GM15510 (cell line): ENCODE data around the gene COL15A1.

ENCODE experiments used
- POLR2A ChIP-seq: IDR thresholded peaks from 3 replicates; pipeline ENCODE4 v1.6.1; 2011; ENCODE audit warnings: borderline replicate concordance; ENCODE audit not compliant: insufficient read length; ENCODE audit errors: extremely low read depth

The COL15A1 gene

DNA sequence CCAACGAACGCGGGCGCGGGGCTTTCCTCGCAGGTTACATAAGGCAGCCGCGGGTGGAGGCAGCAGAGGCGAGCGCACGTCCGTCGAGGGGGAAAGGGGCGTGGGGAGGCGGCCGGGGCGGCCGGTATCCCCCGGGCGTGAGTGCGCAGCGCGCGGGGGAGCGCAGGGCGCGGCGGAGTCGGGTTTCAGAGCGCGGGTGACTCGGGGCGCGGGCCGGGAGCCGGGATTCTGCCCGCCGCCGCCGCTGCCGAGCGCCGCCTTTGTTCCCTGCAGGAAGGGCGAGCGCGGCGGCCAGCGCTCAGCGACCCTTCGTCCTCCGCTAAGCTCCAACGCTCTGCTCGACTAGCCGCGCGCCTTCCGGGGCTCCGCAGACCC lies at the start of gene COL15A1:
COL15A1 (plus strand) TSS at position 226 of the 375 bp plus-strand sequence. CDS start 155 bp downstream, outside the sequence.
- TF ChIP-seq POLR2A, result no peak

DNA sequence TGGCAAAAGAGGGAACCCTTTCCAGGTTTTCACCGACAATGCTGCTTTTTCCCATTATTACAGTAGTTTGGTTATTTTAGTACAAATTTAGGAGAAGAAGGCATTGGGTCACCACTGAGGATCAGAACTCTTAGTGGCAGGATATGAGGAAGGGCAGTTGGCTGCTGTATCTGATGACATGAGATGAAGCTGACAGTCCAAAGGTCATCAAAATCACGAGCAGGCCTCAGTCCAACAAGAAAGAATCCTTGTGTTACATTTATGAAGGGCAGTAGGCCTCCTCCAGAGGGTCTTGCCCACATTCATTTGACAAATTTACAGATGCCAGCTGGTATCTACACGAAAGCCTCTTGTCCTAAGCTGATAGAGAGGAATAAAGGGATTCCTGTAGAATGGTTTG lies 49.5 kb upstream of the COL15A1 start:
- TF ChIP-seq POLR2A, result no peak

DNA sequence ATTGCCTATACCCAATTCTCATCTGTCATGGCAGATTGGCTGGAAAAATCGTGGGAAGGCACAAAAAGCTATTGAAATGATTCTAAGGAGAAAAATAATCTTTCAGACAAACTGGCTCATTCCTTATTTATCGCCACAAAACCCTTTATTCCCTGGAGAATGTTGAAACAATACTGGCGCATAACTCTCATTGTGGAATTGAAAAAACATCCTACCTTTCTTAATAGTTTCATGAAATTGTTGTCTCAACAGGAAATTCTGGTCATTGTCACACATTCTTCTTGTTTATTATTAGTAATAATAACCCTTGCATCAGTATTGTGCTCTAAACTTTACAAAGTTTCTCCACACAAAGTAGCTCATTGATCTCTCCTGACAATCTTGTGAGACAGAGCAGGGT lies 48.9 kb upstream of the COL15A1 start:
- no peak for TF ChIP-seq POLR2A

DNA sequence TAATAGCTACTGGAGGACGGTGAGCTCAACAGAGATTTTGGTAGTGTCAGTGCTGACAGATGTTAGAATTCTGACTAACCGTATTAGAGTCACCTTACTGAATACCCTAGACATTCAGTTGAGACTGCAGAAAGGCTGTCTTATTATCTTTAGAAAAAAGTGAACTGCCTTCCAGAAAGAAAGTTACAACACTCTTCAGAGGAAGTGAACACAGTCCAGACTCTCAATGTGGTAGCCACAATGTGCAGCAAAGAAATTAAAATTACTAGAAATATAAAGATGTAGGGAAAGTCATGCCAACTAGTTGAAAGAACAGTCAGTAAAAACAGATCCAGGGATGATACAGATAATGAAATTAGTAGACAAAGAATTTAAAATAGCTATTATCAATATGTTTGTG lies 47.1 kb upstream of the COL15A1 start:
- no peak for TF ChIP-seq POLR2A

DNA sequence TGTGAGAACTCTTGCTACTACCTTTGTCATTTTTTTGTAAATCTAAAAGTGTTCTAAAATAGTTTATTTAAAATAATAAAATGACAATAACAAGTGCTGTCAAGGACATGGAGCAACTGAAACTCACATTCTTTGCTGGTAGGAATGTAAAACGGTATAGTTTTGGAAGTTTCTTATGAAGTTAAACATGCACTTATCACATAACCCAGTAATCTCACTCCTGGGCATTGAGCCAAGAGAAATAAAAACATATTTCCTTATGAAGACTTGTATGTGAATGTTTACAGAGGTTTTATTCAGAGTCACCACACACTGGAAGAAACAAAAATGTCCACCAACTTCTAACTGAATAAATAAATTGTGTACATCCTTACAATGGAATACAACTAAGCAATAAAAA lies 46.0 kb upstream of the COL15A1 start:
- TF ChIP-seq POLR2A, result no peak

DNA sequence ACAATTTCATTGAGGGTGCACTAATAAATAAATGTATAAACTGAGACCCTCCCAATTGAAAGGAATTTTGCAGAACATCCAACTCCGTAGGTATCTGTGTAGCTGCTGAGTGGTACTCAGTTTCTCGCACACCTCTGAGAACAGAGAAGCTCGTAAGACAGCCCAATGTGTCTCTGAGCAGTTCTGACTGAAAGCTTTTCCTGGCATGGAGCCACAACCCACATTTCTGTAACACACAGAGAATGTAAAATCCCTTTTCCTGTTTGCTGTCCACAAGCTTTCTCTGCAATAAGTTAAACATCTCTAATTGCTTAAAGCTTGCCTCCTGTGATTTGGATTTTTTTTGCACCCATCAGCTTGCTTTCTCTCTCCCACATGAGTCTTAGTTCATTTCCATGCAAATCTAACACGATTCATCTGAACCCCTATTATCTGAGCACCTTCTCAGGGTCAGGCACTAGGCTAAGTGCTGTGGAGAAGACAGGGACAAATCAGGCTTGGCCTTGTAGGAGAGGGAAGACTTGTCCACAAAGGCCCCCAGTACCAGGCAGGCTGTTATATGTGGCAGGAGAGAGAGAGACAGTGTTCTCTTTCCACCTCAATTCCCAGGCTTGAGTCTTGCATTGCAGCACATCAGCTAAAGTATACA lies 44.2 kb upstream of the COL15A1 start:
- no peak for TF ChIP-seq POLR2A

DNA sequence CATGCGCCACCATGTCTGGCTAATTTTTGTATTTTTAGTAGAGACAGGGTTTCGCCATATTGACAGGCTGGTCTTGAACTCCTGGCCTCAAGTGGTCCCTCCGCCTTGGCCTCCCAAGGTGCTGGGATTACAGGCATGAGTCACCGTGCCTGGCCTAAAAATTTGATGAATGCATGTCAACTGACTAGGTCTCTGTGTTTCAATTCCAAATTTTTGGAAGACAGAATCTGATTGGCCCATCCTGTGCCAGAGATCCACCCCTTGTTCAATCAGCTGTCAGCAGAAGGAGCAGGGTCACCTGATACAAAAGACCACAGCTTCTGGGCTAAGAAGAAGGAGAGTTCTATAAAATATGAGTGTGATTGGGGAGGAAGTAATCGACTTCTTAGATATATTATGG lies 43.5 kb upstream of the COL15A1 start:
- no peak for TF ChIP-seq POLR2A

DNA sequence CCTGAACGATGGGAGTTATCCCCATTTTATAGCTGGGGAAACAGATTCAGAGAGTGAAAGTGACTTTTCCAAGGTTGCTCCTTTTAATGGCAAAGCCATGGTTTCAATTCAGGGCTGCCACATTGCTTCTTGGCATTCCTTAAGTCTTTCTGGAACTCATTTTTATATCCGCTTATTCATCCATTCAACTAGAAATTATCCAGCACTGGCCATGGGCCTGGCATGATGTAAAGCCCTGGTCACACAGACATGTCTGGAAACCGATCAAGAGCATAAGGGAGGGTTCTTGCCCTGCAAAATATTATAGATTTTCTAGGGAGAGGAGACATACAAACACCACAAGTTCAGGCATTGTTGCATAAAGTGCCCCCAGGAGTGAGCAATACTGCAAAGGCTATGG lies 43.0 kb upstream of the COL15A1 start:
- no peak for TF ChIP-seq POLR2A

DNA sequence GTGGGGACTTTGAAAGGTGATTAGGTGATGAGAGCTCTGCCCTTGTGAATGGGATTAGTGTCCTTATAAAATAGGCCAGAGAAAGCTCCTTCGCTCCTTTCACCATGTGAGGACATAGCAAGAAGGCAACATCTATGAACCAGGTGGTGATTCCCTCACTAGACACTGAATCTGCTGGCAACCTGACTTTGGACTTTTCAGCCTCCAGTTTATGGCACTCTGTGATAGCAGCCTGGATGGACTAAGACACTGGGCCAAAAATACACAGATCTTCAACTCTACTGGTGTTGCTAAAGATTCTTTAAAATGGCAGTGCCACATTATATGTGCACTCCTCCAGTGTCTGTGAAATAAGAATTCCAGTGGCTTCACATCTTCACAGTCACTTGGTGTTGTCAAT lies 41.2 kb upstream of the COL15A1 start:
- TF ChIP-seq POLR2A, result no peak

DNA sequence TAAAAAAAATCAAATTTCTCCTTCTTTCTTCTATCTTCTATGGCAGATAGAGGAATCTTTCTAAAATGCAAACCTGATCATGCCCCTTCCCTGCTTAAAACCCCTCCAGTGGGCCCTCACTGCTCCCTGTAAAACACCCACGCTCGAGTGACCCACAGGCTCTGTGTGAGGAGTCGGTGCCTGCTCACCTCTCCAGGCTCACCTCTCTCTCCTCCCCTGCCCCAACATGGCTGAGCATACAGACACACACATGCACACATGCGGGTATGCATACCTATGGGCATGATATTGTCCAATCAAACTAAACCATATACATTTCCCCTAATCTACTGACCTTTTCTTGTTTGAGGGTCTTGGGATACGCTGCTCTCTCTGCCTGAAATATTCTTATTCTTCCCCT lies 40.8 kb upstream of the COL15A1 start:
- no peak for TF ChIP-seq POLR2A

DNA sequence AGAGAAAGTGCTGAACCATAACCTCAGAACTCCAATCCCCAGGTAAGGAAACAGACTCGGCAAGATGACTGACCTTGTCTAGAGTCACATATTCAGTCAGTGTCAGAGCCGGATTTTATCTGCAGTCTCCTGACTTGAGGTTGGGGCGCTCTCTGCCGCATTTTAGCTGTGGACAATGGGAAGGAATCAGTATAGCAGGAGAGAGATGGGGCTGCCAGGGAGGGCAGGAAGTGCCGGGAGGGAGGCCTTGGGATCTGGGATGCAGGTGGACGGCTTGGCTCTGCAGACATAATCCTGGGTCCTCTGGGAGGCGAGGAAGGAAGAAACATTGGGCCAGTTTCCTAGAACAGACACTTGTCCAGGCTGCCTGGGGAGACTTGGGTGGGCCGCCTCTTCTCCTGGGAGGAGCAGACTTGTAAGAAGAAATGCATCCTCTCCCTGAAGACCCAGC lies 39.7 kb upstream of the COL15A1 start:
- TF ChIP-seq POLR2A, result no peak

DNA sequence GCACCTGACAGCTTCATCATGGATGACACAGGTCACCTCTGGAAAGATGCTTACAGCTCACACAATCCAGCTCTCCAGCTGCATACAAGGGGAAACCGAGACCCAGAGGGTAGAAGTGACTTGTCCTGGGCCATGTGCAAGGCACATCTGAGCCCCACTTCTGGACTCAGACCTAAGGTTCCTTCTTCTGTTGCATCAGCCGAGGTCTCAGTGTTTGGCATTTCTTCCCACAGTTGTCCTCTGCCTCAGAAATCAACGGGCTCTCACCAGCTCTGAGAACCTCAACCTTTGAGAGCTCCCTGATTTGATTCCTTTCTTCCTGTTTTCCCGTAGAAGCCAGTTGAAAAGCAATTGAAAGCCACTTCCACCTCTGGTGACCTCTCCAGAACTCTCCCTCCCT lies 38.7 kb upstream of the COL15A1 start:
- no peak for TF ChIP-seq POLR2A

DNA sequence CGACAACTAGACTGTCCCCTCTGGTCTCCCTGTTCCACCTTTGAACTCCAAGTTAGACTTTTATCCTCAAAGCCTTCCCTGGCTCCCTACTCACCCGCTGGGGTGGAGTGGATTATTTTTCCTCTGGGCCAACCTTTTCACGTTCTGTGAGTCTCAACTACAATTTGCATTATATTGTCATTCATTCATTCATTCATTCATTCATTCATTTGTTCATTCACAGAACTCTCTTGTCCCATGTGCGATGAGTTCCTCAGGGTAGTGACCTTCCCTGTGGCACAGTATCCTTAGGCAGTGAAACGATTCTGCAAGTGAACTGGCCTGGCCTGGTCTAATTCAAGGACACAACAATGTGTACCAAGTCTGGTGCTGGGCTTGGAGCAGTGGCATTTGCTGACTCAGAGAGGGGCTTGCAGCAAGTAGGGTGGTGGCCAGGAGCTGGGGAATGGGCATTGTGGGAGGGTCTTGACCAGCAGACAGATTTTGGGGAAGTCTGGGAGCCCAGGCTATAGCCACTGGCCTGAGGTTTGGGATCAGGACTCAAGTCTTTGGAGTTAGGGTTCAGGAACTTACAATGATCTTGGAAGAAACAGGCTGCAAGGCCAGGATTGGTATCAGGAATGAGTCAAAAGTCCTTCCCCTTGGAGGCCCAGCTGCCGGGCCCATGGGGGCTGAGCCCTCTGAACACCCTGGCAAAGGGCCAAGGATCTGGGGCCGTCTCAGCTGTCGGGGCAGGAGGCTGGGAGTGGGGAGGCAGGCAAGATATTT lies 37.2 kb upstream of the COL15A1 start:
- TF ChIP-seq POLR2A, result no peak

DNA sequence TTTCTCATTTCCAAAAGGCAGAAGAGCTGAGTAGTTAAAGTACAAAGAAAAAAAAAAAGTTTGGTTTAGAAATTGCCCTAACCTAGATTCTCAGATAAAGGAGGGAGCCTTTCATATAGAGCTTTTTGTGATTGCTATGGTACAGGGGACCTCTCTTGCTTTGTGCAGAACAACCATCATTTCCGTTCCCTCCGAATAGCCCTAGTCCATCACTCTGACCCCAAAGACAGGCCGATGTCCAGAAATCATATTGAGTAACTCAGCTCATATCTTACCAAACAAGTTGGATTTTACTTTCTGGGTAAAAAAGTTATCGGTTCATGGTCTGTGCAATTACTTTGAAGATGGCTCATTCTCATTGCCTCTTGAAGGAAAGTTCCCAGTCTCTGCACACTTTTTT lies 36.7 kb upstream of the COL15A1 start:
- no peak for TF ChIP-seq POLR2A

DNA sequence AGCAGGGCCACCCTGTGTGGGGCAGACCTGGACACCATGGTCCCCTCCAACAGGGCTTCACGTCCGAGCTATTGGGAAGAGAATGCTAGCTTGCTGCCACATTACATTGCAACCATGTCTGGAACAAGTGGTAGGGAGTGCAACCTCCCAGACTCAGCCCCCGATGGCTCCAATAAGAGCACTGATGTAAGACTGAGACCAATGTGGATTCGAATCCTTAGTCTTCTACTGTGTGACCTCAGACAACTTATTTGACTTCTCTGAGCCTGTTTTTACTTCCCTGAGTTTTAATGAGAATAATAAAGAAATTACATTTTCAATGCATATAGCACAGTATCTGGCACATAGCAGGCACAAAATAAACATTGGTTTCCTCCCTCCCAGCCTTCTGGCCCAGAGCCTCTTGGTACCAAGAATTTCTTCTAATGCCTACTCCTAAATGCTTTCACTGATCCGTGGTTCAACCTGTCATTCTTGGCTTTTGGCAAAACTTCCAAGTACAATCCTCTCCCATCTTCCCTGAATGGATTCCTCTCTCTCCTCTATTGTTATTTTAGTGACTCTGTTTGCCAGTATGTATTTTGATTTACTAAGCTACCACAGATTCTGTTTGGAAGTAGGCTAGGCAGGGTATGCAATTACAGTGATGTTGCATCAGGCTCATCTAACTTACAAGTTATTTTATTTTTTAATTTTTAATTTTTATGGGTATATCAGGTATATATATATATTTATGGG lies 34.6 kb upstream of the COL15A1 start:
- no peak for TF ChIP-seq POLR2A

DNA sequence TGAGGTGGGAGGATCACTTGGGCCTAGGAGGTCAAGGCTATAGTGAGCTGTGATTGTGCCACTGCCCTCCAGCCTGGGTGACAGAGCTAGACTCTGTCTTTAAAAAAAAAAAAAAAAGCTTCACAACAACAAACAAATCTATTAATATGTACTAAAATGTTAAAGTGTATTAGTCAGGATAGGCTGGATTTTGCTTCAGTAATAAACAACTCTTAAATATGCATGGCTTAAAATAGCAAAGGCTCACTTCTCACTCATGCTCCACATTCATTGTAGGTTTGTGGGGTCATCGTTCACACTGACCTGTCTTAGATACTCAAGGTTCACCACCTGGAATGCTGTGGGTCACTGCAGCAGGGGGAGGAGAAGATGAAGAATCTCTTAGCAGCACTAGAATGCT lies 33.8 kb upstream of the COL15A1 start:
- no peak for TF ChIP-seq POLR2A

DNA sequence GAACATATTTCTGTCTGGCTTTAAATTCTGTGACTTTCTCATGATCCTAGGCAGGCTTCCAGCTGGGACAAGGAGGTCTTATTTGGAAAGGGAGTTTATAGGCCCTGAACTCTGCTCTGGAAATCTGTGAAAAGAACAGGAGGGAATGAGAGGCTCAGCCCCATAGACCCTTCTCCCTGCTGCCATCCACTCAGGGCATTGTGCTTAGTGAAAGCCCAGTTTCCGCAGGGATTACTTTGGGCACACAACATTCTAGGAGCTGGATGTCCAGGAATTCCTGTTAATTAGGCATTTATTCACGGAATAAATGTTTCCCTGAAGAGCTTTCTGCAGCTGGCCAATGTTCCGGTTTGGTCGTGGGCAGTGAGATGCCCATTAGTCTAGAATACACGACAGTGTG lies 32.7 kb upstream of the COL15A1 start:
- no peak for TF ChIP-seq POLR2A

DNA sequence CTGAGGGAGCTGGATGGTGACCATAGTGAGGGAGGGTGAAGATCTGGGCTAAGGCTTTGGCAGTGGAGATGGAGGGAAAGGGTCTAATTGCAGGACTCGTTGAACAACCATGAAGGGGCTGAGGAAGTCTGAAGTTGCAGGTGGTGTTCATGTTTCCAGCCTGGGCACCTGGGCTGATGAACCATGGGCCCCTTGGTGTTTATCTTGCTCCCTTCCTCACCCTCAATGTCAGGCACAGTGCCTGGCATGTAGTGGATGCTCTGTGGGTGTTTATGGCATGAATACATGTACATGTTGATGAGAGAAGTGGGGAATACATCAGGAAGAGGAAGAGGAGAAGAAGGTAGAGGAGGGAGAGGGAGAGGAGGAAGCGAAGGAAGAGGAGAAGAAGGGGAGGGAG lies 31.3 kb upstream of the COL15A1 start:
- TF ChIP-seq POLR2A, result no peak
